ENCODE results near the gene SELP. TPM values are rescaled to one million over a fixed set of nuclear protein-coding genes. Genes with fewer than 3 reads are reported as not detected.

SELP gene
- total and polyA plus RNA-seq, 2 of the 13 experiments (the other 11 are each of a cell fraction or from before 2014, with no cell fraction given): 0.11 TPM; not detected in 1

GRCh38 chr1:169586395-169587255 lies 43.3 kb downstream of the SELP start, which contains the start of gene F5 (continued):
- TF ChIP-seq, protein P1, sequence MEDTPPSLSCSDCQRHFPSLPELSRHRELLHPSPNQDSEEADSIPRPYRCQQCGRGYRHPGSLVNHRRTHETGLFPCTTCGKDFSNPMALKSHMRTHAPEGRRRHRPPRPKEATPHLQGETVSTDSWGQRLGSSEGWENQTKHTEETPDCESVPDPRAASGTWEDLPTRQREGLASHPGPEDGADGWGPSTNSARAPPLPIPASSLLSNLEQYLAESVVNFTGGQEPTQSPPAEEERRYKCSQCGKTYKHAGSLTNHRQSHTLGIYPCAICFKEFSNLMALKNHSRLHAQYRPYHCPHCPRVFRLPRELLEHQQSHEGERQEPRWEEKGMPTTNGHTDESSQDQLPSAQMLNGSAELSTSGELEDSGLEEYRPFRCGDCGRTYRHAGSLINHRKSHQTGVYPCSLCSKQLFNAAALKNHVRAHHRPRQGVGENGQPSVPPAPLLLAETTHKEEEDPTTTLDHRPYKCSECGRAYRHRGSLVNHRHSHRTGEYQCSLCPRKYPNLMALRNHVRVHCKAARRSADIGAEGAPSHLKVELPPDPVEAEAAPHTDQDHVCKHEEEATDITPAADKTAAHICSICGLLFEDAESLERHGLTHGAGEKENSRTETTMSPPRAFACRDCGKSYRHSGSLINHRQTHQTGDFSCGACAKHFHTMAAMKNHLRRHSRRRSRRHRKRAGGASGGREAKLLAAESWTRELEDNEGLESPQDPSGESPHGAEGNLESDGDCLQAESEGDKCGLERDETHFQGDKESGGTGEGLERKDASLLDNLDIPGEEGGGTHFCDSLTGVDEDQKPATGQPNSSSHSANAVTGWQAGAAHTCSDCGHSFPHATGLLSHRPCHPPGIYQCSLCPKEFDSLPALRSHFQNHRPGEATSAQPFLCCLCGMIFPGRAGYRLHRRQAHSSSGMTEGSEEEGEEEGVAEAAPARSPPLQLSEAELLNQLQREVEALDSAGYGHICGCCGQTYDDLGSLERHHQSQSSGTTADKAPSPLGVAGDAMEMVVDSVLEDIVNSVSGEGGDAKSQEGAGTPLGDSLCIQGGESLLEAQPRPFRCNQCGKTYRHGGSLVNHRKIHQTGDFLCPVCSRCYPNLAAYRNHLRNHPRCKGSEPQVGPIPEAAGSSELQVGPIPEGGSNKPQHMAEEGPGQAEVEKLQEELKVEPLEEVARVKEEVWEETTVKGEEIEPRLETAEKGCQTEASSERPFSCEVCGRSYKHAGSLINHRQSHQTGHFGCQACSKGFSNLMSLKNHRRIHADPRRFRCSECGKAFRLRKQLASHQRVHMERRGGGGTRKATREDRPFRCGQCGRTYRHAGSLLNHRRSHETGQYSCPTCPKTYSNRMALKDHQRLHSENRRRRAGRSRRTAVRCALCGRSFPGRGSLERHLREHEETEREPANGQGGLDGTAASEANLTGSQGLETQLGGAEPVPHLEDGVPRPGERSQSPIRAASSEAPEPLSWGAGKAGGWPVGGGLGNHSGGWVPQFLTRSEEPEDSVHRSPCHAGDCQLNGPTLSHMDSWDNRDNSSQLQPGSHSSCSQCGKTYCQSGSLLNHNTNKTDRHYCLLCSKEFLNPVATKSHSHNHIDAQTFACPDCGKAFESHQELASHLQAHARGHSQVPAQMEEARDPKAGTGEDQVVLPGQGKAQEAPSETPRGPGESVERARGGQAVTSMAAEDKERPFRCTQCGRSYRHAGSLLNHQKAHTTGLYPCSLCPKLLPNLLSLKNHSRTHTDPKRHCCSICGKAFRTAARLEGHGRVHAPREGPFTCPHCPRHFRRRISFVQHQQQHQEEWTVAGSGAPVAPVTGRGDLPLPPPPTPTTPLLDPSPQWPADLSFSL (CRISPR knock-in tag; IDR thresholded peaks at IDR 0.05): no peak
- TF ChIP-seq FOXC1 (CRISPR knock-in tag; IDR thresholded peaks at IDR 0.05; ENCODE audit: borderline replicate concordance) (peak; percentile 79; the same call in 1 of the 2 replicates), ZSCAN20 (CRISPR knock-in tag; IDR thresholded peaks at IDR 0.05; ENCODE audit: borderline replicate concordance) (no peak), SMC3 (IDR thresholded peaks at IDR 0.05; ENCODE audit: low read length) (peak; percentile 57), HOXA7 (CRISPR knock-in tag; IDR thresholded peaks at IDR 0.05) (no peak), ZNF761 (CRISPR knock-in tag; conservative IDR thresholded peaks at IDR 0.05) (peak; percentile 52; the same call in 1 of the 2 replicates), ZNF775 (CRISPR knock-in tag; IDR thresholded peaks at IDR 0.05; ENCODE audit: borderline replicate concordance) (no peak), ZNF292 (CRISPR knock-in tag; IDR thresholded peaks at IDR 0.05; ENCODE audit: borderline replicate concordance, low read depth) (peak; percentile 99), CREB3 (CRISPR knock-in tag; IDR thresholded peaks at IDR 0.05) (peak; percentile 63; the same call in 1 of the 2 replicates), XBP1 (CRISPR knock-in tag; IDR thresholded peaks at IDR 0.05) (no peak), YEATS4 (CRISPR knock-in tag; IDR thresholded peaks at IDR 0.05; ENCODE audit: borderline replicate concordance) (peak; percentile 88), ZBTB2 (CRISPR knock-in tag; IDR thresholded peaks at IDR 0.05; ENCODE audit: low read depth) (no peak), ZFP36 (IDR thresholded peaks at IDR 0.05; ENCODE audit: borderline replicate concordance, low read depth, low read length, partially characterized antibody) (peak; percentile 58)
- TF ChIP-seq, protein P2, sequence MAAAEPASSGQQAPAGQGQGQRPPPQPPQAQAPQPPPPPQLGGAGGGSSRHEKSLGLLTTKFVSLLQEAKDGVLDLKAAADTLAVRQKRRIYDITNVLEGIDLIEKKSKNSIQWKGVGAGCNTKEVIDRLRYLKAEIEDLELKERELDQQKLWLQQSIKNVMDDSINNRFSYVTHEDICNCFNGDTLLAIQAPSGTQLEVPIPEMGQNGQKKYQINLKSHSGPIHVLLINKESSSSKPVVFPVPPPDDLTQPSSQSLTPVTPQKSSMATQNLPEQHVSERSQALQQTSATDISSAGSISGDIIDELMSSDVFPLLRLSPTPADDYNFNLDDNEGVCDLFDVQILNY (CRISPR knock-in tag; conservative IDR thresholded peaks at IDR 0.05): no peak
- TF ChIP-seq, protein P3, sequence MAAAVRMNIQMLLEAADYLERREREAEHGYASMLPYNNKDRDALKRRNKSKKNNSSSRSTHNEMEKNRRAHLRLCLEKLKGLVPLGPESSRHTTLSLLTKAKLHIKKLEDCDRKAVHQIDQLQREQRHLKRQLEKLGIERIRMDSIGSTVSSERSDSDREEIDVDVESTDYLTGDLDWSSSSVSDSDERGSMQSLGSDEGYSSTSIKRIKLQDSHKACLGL (CRISPR knock-in tag; IDR thresholded peaks at IDR 0.05): peak; percentile 37; the same call in 1 of the 2 replicates

Measured in HepG2 (cell line).